Fibroblast of lung (primary cell): ENCODE measurements around the gene NACA2. TPM values are rescaled to one million over a fixed set of nuclear protein-coding genes. Genes with fewer than 3 reads are reported as not detected.
"Not testable (repeated sequence)": the region's sequence is repeated elsewhere in the genome, so short reads cannot be mapped to it uniquely, and the experiment has no call there.

ENCODE experiments used
- DNase-seq, 2 donors: peaks; one replicate each; pipeline versions ENCODE4 v3.0.0 to v3.0.0-alpha.2; 2010; ENCODE audit warnings: low read depth in 2 of 2
- H2AFZ ChIP-seq: 2 replicates; pipeline ENCODE4 v1.5.1; 2012; ENCODE audit warnings: low read length, control low read depth, inconsistent platforms
- H3K27ac ChIP-seq: 2 replicates; pipeline ENCODE4 v1.5.1; 2011; ENCODE audit warnings: low read length, control low read depth; ENCODE audit not compliant: insufficient read depth
- H3K27me3 ChIP-seq: 2 replicates; pipeline ENCODE4 v1.5.1; 2011; ENCODE audit warnings: mild to moderate bottlenecking, low read length; ENCODE audit not compliant: control insufficient read depth, insufficient read depth
- H3K36me3 ChIP-seq: 2 replicates; pipeline ENCODE4 v1.5.1; 2011; ENCODE audit warnings: low read length; ENCODE audit not compliant: control insufficient read depth, insufficient read depth
- H3K4me1 ChIP-seq: 2 replicates; pipeline ENCODE4 v1.5.1; 2011; ENCODE audit warnings: low read length; ENCODE audit not compliant: control insufficient read depth, insufficient read depth; ENCODE audit errors: extremely low read depth
- H3K4me2 ChIP-seq: 2 replicates; pipeline ENCODE4 v1.5.1; 2011; ENCODE audit warnings: low read length, control low read depth; ENCODE audit not compliant: insufficient read depth; ENCODE audit errors: extremely low read depth
- H3K4me3 ChIP-seq, 4 experiments: fragments of 200-600 bp in 1 of 4; sonication (generic) in 1 of 4; replicated peaks in 1 of 4; 2 replicates each; pipeline ENCODE4 v1.5.1; 2011 to 2016; ENCODE audit warnings: low read length in 4 of 4, low read depth in 3 of 4, mild to moderate bottlenecking in 3 of 4, control low read depth in 2 of 4, inconsistent platforms in 1 of 4, mixed read lengths in 1 of 4; ENCODE audit not compliant: insufficient read depth in 1 of 4; ENCODE audit errors: control extremely low read depth in 1 of 4
- H3K79me2 ChIP-seq: 2 replicates; pipeline ENCODE4 v1.5.1; 2012; ENCODE audit warnings: mild to moderate bottlenecking, low read length, inconsistent platforms; ENCODE audit not compliant: control insufficient read depth, insufficient read depth
- H3K9ac ChIP-seq: 2 replicates; pipeline ENCODE4 v1.5.1; 2011; ENCODE audit warnings: mild to moderate bottlenecking, low read length, control low read depth; ENCODE audit not compliant: insufficient read depth
- H3K9me3 ChIP-seq: 2 replicates; pipeline ENCODE4 v1.5.1; 2012; ENCODE audit warnings: low read depth, low read length; ENCODE audit not compliant: control insufficient read depth, insufficient read depth
- H4K20me1 ChIP-seq: 2 replicates; pipeline ENCODE4 v1.5.1; 2011; ENCODE audit warnings: low read length; ENCODE audit not compliant: control insufficient read depth, insufficient read depth; ENCODE audit errors: extremely low read depth
- EZH2 ChIP-seq: IDR thresholded peaks from 2 replicates; pipeline ENCODE4 v1.5.1; 2012; ENCODE audit warnings: low read length, control low read depth, mild to moderate bottlenecking; ENCODE audit errors: missing control alignments
- polyA plus RNA-seq, 2 donors: library from polyadenylated mRNA; depleted of rRNA in 1 of 2; stranded (reverse) in 1 of 2; unstranded in 1 of 2; fragments of >200 nt; gene quantifications; 2 replicates each; pipeline ENCODE4 v1.2.1, GENCODE V29; 2011 to 2012; ENCODE audit warnings: missing spikeins in 1 of 2
- total RNA-seq: library from RNA; depleted of rRNA; stranded (reverse); fragments of >200 nt; gene quantifications from 2 replicates; pipeline ENCODE4 v1.2.1, GENCODE V29; 2014
- TF ChIP-seq, protein P1 (sequence below), 2 donors: IDR thresholded peaks in 1 of 2; conservative IDR thresholded peaks in 1 of 2; 1 replicate in 1 of 2; 2 replicates in 1 of 2; pipeline ENCODE4 v1.5.1; 2011 to 2012; ENCODE audit warnings: low read length in 2 of 2, control low read depth in 1 of 2, inconsistent platforms in 1 of 2, low read depth in 1 of 2, mild to moderate bottlenecking in 1 of 2

Gene NACA2
- total and polyA plus RNA-seq, 2 donors (not counting 1 experiment from before 2014, with no cell fraction given), result not detected

DNA sequence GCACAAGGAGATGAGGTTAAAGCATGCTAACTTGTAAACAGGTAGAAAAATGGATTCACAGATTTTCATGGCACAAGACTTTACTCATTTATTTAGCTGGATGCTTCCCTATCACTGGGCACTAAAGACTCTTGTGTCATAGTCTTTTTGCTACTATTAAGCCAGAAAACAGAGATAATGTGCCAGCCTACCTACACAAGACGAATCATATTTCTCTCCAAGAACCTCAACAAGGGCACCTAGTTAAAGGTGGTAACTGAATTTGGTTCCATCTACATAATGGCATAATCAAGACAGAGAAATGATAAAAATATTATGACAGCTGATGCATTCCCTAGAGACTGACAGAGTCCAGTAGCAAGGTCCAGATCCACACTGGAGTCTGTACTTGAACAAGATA, 3.8 kb downstream of the NACA2 start:
- Histone ChIP-seq H3K4me2 (no peak overlapping the region), H3K36me3 (no peaks in the 10 kb centered on the region), H4K20me1 (no peaks in the 10 kb centered on the region), H3K9me3 (no peaks in the 10 kb centered on the region), H2AFZ (no peak overlapping the region), H3K27ac (no peak overlapping the region), H3K79me2 (no peaks in the 10 kb centered on the region), H3K4me1 (no peaks in the 10 kb centered on the region), H3K9ac (no peak overlapping the region), H3K27me3 (peaks cover 4% of the 10 kb centered on the region), H3K4me3 (no peak overlapping the region)
- TF ChIP-seq EZH2, result no peak
- TF ChIP-seq, protein P1, sequence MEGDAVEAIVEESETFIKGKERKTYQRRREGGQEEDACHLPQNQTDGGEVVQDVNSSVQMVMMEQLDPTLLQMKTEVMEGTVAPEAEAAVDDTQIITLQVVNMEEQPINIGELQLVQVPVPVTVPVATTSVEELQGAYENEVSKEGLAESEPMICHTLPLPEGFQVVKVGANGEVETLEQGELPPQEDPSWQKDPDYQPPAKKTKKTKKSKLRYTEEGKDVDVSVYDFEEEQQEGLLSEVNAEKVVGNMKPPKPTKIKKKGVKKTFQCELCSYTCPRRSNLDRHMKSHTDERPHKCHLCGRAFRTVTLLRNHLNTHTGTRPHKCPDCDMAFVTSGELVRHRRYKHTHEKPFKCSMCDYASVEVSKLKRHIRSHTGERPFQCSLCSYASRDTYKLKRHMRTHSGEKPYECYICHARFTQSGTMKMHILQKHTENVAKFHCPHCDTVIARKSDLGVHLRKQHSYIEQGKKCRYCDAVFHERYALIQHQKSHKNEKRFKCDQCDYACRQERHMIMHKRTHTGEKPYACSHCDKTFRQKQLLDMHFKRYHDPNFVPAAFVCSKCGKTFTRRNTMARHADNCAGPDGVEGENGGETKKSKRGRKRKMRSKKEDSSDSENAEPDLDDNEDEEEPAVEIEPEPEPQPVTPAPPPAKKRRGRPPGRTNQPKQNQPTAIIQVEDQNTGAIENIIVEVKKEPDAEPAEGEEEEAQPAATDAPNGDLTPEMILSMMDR (conservative IDR thresholded peaks at IDR 0.05 in 1 of 2, IDR thresholded peaks at IDR 0.05 in 1 of 2; ENCODE audit: low read depth in 1 of 2, low read length in 2 of 2), result no peak
- no peak for DNase-seq

DNA sequence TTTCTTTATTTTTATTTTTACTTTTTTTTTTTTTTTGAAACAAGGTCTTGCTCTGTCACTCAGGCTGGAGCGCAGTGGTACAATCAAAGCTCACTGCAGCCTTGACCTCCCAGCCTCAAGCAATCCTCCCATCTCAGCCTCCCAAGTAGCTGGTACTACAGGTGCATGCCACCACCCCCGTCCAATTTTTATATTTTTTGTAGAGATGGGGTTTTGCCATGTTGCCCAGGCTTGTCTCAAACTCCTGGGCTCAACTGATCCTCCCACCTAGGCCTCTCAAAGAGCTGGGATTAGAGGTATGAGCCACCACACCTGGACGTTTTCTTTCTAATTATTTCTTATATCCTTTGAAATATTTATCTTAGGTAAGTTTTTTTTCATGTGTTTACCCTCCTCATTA, 4.4 kb downstream of the NACA2 start:
- H3K9ac ChIP-seq, H3K4me3 ChIP-seq, H3K36me3 ChIP-seq, H3K27ac ChIP-seq, H3K4me1 ChIP-seq, H3K27me3 ChIP-seq, H2AFZ ChIP-seq, H4K20me1 ChIP-seq, H3K4me2 ChIP-seq, DNase-seq, H3K9me3 ChIP-seq, H3K79me2 ChIP-seq: not testable (repeated sequence)

DNA sequence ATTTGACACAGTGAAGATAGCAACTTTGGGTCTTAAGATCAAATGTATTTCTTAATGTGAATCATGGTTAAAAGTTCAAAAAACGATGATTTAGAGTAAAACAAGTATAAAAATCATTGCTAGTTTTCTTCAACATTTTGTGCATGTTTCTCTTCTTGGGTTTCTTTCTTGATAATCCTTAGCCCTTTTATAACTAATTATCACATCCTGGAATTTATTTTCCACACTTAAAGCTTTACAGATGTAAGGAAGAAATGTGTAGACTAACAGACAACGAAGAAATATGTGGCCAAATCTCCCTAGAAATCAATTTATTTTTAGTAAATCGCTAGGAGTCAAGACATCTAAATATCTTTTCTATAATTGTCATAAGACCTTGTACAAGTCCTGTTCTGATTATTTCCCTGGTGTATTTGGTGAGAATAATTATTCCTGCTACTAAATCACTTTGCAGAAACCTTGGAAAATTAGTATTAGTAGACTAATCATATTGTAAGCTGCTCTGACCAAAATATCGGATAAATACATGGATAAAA, 4.9 kb downstream of the NACA2 start:
- Histone ChIP-seq H3K4me3 (no peak overlapping the region), H3K36me3 (no peaks in the 10 kb centered on the region), H3K9me3 (no peaks in the 10 kb centered on the region), H3K4me1 (no peaks in the 10 kb centered on the region), H3K79me2 (no peaks in the 10 kb centered on the region), H2AFZ (no peak overlapping the region), H4K20me1 (no peaks in the 10 kb centered on the region), H3K27ac (no peak overlapping the region), H3K4me2 (no peak overlapping the region), H3K27me3 (peaks cover 4% of the 10 kb centered on the region), H3K9ac (no peak overlapping the region)
- no peak for DNase-seq
- TF ChIP-seq, protein P1 (conservative IDR thresholded peaks at IDR 0.05 in 1 of 2, IDR thresholded peaks at IDR 0.05 in 1 of 2; ENCODE audit: low read depth in 1 of 2, low read length in 2 of 2), result no peak
- no peak for TF ChIP-seq EZH2
